NAMALWA (cell line): ENCODE data around the gene HS2ST1.
"Not testable (repeated sequence)": the region's sequence is repeated elsewhere in the genome, so short reads cannot be mapped to it uniquely, and the experiment has no call there.

Source experiments
- DNase-seq: peaks from one replicate; pipeline ENCODE4 v3.0.0-alpha.2; 2015; ENCODE audit warnings: low spot score

HS2ST1 gene

DNA sequence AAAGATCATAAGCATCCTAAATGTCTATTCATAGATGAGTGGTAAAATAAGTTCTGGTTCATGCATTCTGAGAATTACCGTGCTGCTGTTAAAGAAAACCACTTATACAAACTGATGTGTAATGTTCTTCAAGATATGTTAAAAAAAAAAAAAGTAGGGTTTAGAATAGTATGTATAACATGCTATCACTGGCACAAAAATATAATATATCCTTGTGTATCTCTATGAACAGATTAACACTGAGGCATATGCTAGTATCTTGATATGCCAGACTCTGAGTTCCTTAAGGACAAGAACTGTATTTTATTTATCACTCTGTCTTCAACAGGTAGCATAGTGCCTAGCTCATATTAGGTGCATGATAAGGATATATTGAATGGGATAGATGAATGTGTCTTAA lies 108.9 kb downstream of the HS2ST1 start:
- DNase-seq = no peak

DNA sequence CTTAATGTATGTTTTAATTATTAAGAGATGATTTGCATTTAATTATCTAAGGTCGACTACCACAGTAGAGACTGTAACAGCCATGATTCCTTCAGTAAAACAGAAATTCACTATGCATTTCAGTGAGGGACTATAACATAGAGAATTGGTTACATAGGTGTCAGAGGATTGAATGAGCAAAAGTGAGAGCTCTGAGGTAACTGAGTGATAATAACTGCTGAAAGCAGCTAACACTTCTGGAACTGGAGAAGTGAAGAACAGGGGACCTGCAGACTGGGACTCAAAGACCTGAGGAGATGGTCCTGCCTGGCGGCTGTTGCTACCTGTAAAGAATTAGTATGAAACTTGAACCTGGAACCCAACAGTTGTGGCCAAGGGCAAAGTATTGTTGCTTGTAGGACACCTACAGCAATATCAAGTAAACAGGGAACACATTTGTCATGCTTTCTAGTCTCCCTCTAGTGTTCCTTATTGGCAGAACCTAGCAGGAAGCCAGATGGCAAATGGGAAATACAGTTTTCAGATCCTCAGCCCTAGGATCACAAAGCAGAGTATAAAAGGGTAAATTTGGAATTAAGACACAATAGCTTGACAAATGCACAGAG lies 110.6 kb downstream of the HS2ST1 start:
- peak; percentile 49 for DNase-seq

- DNase-seq = not testable (repeated sequence)
Observed at GRCh38 chr1:87027561-87027960, 113.1 kb downstream of the HS2ST1 start.

DNA sequence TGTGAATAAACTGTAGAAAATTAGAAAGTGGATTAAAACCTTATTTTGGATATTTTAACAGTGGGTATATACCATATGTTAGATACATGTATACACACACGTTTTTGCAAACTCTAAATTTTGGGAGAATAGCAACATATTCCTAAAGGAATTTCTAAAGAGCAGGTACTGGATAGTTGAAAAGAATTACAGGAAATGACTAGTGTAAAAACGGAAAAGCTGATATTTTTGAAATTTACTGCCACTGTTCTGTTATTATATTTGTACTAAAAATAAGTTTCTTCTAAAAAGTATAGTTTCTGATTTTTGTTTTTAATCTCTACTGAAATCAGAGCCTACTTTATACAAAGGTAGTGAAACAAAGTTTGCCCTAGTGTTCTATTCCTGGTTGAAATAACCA lies 114.1 kb downstream of the HS2ST1 start:
- DNase-seq = no peak

DNA sequence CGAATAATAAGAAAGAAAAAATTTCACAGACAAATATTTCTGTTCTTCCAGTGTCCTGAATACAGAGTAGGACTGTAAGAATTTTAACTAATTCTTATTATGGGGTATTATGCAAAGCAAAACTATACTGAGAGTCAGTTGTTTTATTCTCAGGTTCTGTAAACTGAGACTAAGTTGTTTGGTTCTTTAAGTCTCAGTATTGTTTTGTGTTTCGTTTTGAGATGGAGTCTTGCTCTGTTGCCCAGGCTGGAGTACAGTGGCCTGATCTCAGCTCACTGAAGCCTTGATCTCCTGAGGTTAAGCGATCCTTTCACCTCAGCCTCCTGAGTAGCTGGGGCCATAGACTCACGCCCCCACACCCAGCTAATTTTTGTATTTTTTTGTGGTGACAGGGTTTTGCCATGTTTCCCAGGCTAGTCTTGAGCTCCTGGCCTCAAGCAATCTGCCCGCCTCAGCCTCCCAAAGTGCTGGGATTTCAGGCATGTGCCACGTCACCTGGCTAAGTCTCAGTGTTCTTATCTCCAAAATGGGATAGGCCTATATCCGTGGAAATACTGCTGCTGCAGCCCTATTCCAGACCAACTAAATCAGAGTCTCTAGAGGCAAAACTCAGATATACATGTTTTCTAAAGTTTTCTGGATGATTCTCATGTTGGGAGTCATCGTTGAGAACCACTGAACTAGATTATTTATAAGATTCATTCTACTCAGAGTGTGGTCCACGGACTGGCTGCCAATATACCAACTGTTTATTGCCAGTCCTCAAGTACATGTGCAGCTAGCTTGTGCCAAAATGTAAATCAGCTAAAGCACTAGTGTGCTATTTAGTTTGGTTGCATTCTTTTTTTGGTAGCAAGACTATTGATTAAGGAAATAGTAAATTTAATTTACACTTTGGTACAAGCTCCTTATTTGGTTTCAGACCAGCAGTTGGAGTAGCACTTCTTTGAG lies 116.6 kb downstream of the HS2ST1 start:
- no peak for DNase-seq

DNA sequence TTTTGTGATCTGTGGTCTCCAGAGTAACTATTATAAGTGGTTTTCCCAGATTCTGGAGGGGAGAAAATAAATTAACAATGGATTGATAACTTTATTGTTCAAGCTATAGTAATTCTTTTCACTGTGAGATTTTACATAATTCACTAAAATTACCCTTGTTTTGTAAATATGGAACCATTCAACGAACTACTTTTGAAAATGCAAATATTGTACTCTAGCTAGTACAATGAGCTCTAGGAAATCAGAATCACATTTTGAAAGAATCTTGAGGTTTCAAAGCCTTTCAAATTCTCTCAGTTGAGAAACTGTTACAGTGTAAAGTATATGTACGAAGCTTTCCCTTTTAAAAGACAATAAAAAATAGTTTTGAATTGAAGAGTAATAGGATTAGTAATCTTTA lies 119.9 kb downstream of the HS2ST1 start:
- DNase-seq = no peak

DNA sequence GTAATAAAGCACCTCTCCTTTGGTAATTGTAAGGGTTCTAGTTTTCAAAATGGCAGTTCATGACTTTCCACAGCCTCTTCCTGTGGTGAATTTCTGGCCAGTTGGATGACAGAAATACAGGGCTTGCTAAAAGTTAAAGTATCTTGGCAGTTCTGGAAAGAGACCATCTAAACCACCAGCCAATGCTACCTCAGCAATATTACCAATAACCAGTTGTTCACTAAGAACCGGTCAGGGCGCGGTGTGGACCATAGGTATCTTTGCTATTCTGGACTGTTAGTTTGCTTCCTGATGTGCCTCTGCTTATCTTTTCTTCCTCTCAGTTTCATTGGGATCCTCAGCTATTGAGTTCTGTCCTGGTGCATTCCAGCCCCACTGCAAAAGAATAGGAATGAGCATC lies 124.7 kb downstream of the HS2ST1 start:
- no peak for DNase-seq

GRCh38 chr1:87042111-87042811 lies 127.8 kb downstream of the HS2ST1 start:
- DNase-seq = no peak

DNA sequence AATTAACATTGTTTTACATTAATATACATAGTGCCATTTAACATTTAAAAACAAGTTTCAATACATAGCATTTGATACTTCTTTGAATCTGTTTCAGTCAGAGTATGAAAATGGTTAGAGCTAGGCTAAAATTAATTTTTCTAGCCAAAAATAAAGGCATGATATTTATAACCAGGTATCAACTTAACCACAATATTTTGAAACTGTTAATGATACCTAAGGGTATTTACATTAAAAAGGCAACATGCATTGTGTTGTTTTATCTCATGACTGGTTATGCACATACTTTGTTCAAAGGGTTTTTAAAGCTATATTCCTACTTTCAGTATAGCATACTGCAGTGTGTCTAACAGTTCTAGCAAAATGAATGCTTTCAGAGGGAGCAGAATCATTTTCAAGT lies 130.0 kb downstream of the HS2ST1 start:
- no peak for DNase-seq

GRCh38 chr1:87044840-87045239 lies 130.4 kb downstream of the HS2ST1 start:
- DNase-seq = no peak

DNA sequence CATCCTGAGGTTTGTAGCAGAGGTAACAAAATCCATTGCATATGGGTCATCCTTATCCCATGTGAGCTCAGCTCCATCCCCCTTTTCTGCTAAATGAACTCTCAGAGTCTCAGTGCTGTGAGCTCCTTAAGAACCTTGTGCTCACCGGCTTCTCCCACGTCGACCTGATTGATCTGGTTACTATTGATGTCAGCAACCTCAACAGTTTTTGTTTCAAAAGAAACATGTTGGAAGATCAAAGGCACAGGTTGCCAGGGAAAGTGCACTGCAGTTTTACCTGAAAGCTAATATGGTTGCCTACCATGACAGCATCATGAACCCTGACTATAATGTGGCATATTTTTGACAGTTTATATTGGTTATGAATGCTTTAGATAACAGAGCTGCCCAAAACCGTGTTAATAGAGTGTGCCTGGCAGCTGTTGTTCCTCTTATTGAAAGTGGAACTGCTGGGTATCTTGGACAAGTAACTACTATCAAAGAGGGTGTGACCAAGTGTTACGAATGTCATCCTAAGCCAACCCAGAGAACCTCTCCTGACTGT lies 131.4 kb downstream of the HS2ST1 start:
- DNase-seq = no peak

DNA sequence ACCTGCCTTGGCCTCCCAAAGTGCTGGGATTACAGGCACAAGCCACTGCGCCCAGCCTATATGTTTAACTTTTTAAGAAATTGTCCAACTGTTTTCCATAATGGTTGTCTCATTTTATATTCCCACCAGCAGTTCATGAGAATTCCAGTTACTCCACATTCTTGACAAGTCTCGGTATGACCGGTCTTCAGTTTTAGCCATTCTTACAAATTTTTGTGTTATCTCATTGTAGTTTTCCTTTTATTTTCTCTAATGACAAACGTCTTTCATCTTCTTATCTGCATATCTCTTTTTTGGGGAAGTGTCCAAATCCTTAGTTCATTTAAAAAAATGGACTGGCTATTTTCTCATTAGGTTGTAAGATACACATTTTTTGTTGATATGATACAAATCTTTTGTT lies 132.5 kb downstream of the HS2ST1 start:
- no peak for DNase-seq

GRCh38 chr1:87048237-87048636 lies 133.8 kb downstream of the HS2ST1 start:
- no peak for DNase-seq

- peak; percentile 43 for DNase-seq
Observed at GRCh38 chr1:87051965-87052364, 137.5 kb downstream of the HS2ST1 start.

DNA sequence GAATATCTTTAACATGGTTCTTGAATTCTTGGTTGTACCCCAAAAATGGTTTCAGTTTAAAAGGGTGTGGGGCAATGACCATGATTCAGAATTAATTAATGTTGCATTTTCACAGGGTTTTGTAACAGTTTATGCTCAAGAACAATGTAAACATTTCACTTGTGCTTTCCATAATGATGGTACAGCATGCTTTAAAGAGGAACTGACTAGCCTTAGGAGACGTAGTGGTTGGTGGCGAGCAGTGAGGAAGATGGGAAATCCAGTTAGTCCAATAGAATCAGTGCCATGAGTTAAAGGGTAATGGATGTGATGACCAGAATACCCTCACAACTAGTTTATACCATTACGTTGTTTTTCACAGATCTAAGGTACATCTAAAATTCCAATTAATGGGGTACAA lies 138.0 kb downstream of the HS2ST1 start:
- peak; percentile 51 for DNase-seq

GRCh38 chr1:87052961-87053360 lies 138.5 kb downstream of the HS2ST1 start:
- peak; percentile 72 for DNase-seq

- DNase-seq = no peak
Observed at GRCh38 chr1:87053446-87053845, 139.0 kb downstream of the HS2ST1 start.

DNA sequence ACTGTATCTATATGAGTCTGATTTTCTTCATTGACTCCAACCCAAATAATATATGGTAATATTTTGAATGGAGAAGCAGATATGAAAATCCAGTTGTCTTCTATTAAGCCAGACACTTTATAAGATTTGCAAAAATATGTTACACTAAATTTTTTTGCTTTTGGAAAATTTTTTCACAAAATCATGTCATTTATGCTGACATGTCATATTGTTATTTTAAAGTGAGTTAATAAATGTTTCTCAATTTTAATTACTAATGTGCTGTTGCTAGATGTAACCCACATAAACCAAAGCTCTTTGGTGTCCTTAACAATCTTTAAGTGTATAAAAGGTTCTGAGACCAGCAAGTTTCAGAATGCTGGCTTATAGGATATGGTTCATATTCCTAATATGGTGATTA lies 142.5 kb downstream of the HS2ST1 start:
- DNase-seq = no peak

DNA sequence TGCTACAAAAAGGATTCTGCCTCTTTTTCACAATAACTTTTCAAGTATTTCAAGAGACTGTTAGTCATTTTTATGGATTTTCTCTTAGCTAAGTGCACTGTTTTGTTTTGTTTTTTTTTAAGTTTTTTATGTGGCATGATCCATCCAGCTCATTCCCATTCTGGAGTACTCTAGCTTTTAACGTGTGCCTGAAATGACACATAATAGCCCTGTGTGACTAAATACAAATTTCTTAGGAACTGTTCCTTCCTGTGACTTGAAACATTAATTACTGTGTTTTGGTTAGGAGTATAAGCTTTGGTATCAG lies 143.9 kb downstream of the HS2ST1 start:
- no peak for DNase-seq

- DNase-seq = peak; percentile 76
Observed at GRCh38 chr1:87061742-87062156, 147.3 kb downstream of the HS2ST1 start.

DNA sequence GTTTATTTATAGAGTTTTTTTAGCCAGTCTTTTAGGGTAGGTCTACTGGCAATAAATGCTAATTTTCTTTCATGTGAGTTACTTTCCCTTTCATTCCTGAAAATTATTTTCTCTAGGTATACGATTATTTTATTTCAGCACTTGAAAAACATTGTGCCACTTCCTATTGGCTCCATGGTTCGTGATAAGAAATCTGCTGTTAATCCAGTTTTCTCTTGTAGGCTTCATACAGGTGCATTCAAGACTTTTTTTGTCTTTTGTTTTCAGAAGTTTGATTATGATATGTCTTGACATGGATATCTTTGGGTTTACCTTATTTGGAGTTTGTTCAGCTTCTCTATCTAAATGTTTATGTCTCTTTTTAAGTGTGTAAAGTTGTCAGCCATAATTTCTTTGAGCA lies 148.3 kb downstream of the HS2ST1 start:
- DNase-seq = no peak

GRCh38 chr1:87064309-87064708 lies 149.9 kb downstream of the HS2ST1 start:
- DNase-seq = no peak

DNA sequence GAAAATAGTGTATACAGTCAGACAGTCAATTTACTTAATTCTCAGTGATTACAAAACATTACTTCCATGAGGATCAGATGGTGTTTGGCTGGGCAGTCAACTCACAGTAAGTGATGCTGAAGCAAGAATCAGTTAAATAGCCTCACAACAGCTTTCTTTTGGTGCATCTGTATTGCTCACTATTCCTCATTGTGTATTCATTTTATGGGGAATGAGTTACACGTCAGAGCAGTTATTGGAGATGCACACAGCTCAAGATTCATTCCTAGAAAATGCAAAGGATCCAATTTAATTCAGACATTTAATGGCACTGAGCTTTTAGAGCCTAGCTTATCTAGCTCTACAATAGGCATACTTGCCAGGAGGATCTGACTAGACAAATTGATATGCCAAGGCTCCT lies 150.6 kb downstream of the HS2ST1 start:
- DNase-seq = no peak
